GM10266 (cell line): ENCODE data around the gene SCD5.

Experiments
- DNase-seq: peaks from one replicate; pipeline ENCODE4 v3.0.0; 2012; ENCODE audit errors: extremely low spot score
- TF ChIP-seq, protein P1 (sequence below): IDR thresholded peaks from 2 replicates; pipeline ENCODE4 v1.5.1; 2012; ENCODE audit warnings: mild to moderate bottlenecking, low read depth; ENCODE audit not compliant: control insufficient read depth, insufficient read depth; ENCODE audit errors: missing control alignments

The SCD5 gene

DNA sequence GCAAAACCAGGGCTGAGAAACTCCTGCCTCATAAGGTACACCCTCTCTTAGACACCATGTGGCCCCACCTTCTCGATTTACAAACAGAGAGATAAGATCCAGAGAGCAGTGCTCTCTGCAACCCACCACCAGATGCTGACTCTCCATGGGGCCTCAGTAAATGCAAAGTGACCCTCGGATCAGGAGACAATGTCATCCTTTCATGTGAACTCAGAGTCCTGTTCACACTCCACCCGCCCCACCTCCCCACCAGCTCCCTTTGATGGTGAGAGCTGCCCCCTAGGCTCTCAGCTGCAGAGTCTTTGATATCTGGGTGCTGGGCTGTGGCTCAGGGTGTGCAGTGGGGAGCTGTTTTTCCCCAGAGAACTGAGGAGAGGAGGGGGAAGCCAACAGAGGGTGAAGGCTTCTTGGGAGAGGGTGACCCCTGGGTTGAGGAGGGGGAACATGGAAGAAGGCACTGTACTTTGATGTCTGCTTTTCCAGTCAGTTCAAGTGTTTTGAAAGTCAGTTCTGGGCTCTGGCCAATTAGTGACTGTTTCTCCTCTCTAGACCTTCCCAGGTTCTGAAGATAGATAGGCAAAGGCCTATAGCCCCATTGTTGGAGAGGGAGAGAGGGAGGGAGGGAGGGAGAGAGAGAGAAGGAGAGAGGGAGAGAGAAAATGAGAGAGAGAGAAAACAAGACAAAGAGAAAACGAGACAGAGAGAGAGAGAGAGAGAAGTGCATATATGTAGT lies 88.2 kb downstream of the SCD5 start:
- TF ChIP-seq, protein P1, sequence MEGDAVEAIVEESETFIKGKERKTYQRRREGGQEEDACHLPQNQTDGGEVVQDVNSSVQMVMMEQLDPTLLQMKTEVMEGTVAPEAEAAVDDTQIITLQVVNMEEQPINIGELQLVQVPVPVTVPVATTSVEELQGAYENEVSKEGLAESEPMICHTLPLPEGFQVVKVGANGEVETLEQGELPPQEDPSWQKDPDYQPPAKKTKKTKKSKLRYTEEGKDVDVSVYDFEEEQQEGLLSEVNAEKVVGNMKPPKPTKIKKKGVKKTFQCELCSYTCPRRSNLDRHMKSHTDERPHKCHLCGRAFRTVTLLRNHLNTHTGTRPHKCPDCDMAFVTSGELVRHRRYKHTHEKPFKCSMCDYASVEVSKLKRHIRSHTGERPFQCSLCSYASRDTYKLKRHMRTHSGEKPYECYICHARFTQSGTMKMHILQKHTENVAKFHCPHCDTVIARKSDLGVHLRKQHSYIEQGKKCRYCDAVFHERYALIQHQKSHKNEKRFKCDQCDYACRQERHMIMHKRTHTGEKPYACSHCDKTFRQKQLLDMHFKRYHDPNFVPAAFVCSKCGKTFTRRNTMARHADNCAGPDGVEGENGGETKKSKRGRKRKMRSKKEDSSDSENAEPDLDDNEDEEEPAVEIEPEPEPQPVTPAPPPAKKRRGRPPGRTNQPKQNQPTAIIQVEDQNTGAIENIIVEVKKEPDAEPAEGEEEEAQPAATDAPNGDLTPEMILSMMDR, result no peak
- DNase-seq, result no peak

DNA sequence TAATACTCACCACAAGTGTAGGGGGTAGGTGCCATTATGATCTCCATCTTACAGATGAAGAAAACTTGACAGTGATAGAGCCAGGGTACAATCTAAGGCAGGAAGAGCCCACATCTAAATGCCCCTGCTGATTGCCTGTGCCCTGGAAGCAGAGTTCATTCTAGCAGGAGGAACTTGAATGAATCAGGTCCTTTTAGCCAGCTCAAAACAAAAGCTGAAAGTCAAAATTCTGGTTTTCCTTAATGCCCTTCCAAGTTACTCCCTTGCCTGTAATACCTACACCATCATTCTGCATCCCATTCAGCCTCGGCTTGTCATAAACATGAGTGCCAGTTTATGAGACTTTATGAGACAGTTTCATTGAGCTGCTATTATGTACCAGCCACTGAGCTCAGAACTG lies 89.6 kb downstream of the SCD5 start:
- TF ChIP-seq, protein P1, result no peak
- DNase-seq, result no peak

- TF ChIP-seq, protein P1, result no peak
- no peak for DNase-seq
Measured at GRCh38 chr4:82706349-82707000, 92.1 kb downstream of the SCD5 start.

- DNase-seq, result no peak
- TF ChIP-seq, protein P1, result no peak
Measured at GRCh38 chr4:82705928-82706300, 92.7 kb downstream of the SCD5 start.

- DNase-seq, result no peak
- TF ChIP-seq, protein P1, result no peak
Measured at GRCh38 chr4:82705169-82705927, 93.2 kb downstream of the SCD5 start.

DNA sequence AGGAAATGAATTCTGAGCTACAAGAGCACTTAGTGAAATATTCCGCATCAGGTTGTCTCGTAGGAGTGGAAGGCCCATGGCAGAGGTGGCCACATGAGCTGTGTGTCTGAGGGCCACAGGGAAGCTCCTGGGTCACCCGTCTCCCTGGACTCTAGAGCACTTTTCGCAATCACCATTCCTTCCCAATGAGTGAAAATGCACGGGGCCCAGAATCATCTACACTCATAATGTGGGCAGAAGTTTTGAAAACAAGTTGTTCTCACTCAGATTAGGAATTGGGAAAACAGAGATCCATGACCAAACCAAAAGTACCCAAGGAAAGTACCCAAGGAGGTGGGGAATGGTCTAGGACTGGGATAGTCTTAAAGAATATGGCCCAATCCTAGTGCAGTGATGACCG lies 94.4 kb downstream of the SCD5 start:
- no peak for DNase-seq

More for the DNA sequence above, 94.4 kb downstream of the SCD5 start:
- TF ChIP-seq, protein P1, result no peak
